ENCODE measurements around the gene C1orf198. TPM values are rescaled to one million over a fixed set of nuclear protein-coding genes. Genes with fewer than 3 reads are reported as not detected.

Gene C1orf198
- total RNA-seq, 3 donors from 2014 or later: 4.7 to 5.2 (median 4.9) TPM

GRCh38 chr1:230900984-230901383 is 32.7 kb upstream of the C1orf198 start:
- H3K36me3 Mint-ChIP-seq (ENCODE audit: insufficient read depth): peaks cover 22% of the 10 kb centered on the region
- DNase-seq: no peak
- H3K27me3 Mint-ChIP-seq (ENCODE audit: low read depth): no peaks in the 10 kb centered on the region
- no peaks in the 10 kb centered on the region for H3K4me1 Mint-ChIP-seq (ENCODE audit: low read depth)
- H3K9me3 Mint-ChIP-seq: no peaks in the 10 kb centered on the region
- ATAC-seq: no peak
- no peak overlapping the region for H3K4me3 Mint-ChIP-seq

- Mint-ChIP-seq H3K36me3 (ENCODE audit: insufficient read depth) (peaks cover 12% of the 10 kb centered on the region), H3K4me3 (no peak overlapping the region), H3K4me1 (ENCODE audit: low read depth) (no peaks in the 10 kb centered on the region), H3K27me3 (ENCODE audit: low read depth) (no peaks in the 10 kb centered on the region), H3K9me3 (no peaks in the 10 kb centered on the region)
- ATAC-seq (no peak), DNase-seq (no peak)
Measured at GRCh38 chr1:230899841-230900251, 31.5 kb upstream of the C1orf198 start.

DNA sequence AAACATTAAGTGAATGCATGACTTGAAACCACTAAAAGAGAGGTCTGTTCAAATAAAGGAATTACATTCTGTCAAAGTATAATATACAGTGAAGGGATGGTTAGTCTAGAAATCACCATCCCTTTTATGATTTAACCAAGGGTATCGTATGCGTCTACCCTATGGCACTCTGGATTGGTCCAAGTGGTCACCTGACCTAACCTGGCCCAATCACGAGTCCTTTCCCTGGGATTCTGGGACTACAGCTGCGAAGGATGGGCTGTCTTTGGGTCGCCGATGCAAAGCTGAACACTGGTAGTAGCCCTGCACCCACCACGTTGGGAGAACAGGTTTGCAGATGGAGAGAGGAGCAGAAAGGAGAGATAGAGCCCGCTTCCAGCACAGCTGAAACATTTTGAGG is 30.4 kb upstream of the C1orf198 start:
- Mint-ChIP-seq H3K36me3 (ENCODE audit: insufficient read depth) (peaks cover 7% of the 10 kb centered on the region), H3K4me3 (no peak overlapping the region), H3K27me3 (ENCODE audit: low read depth) (no peaks in the 10 kb centered on the region), H3K4me1 (ENCODE audit: low read depth) (no peaks in the 10 kb centered on the region), H3K9me3 (no peaks in the 10 kb centered on the region)
- ATAC-seq: no peak
- DNase-seq: no peak

DNA sequence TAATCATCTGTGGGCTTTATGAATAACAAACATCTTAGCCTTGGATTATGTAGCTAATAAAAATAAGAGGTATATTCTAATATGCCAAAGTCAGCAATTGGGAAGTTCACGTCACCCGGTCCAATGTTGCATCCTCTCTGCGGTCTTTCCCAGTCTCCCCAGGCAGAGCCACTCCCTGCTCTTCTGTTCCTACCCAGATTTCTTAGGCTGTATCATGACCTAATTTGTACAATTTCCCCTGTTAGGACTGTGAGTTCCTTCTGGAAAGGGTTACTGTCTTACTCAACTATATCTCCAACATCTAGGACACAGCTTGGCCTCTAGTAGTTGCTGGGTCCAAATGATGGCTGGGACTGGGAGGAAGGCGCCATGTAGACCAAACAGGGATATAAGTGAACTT is 29.8 kb upstream of the C1orf198 start:
- H3K4me3 Mint-ChIP-seq: no peak overlapping the region
- ATAC-seq (no peak), DNase-seq (no peak)
- no peaks in the 10 kb centered on the region for H3K4me1 Mint-ChIP-seq (ENCODE audit: low read depth)
- no peaks in the 10 kb centered on the region for H3K27me3 Mint-ChIP-seq (ENCODE audit: low read depth)
- H3K36me3 Mint-ChIP-seq (ENCODE audit: insufficient read depth): peaks cover 3% of the 10 kb centered on the region
- H3K9me3 Mint-ChIP-seq: no peaks in the 10 kb centered on the region

GRCh38 chr1:230896779-230897178 is 28.5 kb upstream of the C1orf198 start:
- Mint-ChIP-seq H3K4me1 (ENCODE audit: low read depth) (no peaks in the 10 kb centered on the region), H3K36me3 (ENCODE audit: insufficient read depth) (peaks cover 2% of the 10 kb centered on the region), H3K4me3 (no peak overlapping the region), H3K27me3 (ENCODE audit: low read depth) (no peaks in the 10 kb centered on the region), H3K9me3 (no peaks in the 10 kb centered on the region)
- DNase-seq (no peak), ATAC-seq (no peak)

DNA sequence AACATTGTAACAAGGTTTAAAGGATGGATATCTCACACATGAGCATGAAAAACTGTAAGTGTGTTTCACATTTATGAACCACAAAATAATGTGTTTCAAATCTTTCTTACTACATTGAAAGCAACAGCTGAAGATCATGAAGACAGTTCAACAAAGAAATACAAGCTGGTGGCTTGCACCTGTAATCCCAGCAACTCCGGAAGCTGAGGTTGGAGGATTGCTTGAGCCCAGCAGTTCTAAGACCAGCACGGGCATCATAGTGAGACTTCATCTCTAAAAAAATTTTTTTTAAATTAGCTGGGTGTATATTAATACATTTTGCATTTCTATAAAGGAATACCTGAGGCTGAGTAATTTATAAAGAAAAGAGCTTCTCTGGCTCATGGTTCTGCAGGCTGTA is 27.1 kb upstream of the C1orf198 start:
- Mint-ChIP-seq H3K4me1 (ENCODE audit: low read depth) (no peaks in the 10 kb centered on the region), H3K27me3 (ENCODE audit: low read depth) (no peaks in the 10 kb centered on the region), H3K36me3 (ENCODE audit: insufficient read depth) (no peaks in the 10 kb centered on the region), H3K4me3 (no peak overlapping the region), H3K9me3 (no peaks in the 10 kb centered on the region)
- DNase-seq (no peak), ATAC-seq (no peak)

- no peaks in the 10 kb centered on the region for H3K36me3 Mint-ChIP-seq (ENCODE audit: insufficient read depth)
- no peaks in the 10 kb centered on the region for H3K4me1 Mint-ChIP-seq (ENCODE audit: low read depth)
- no peak overlapping the region for H3K4me3 Mint-ChIP-seq
- no peak for DNase-seq
- H3K9me3 Mint-ChIP-seq: no peaks in the 10 kb centered on the region
- H3K27me3 Mint-ChIP-seq (ENCODE audit: low read depth): peaks cover 2% of the 10 kb centered on the region
- ATAC-seq: no peak
Measured at GRCh38 chr1:230894664-230895063, 26.3 kb upstream of the C1orf198 start.

DNA sequence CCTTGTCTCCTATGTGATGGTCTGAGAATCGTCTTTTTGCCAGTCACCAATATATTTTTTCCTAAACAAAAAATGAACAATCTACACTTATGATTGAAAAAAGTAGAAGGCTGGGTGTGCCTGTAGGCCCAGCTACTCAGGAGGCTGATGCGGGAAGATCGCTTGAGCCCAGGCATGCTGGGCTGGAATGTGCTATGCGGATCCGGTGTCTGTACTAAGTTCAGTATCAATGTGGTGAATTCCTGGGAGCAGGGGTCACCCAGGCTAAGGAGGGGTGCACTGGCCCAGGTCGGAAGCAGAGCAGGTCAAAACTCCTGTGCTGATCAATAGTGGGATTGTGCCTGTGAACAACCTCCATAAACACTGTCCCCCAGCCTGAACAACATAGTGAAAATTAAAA is 25.7 kb upstream of the C1orf198 start:
- H3K4me3 Mint-ChIP-seq: no peak overlapping the region

GRCh38 chr1:230892018-230892491 is 23.7 kb upstream of the C1orf198 start:
- Mint-ChIP-seq H3K36me3 (ENCODE audit: insufficient read depth) (no peaks in the 10 kb centered on the region), H3K9me3 (no peaks in the 10 kb centered on the region), H3K4me3 (no peak overlapping the region), H3K4me1 (ENCODE audit: low read depth) (no peaks in the 10 kb centered on the region), H3K27me3 (ENCODE audit: low read depth) (peaks cover 15% of the 10 kb centered on the region)
- ATAC-seq (no peak), DNase-seq (no peak)

More for the DNA sequence above, 25.7 kb upstream of the C1orf198 start:
- no peaks in the 10 kb centered on the region for H3K36me3 Mint-ChIP-seq (ENCODE audit: insufficient read depth)
- DNase-seq (no peak), ATAC-seq (no peak)
- no peaks in the 10 kb centered on the region for H3K9me3 Mint-ChIP-seq
- H3K4me1 Mint-ChIP-seq (ENCODE audit: low read depth): no peaks in the 10 kb centered on the region
- H3K27me3 Mint-ChIP-seq (ENCODE audit: low read depth): peaks cover 6% of the 10 kb centered on the region

GRCh38 chr1:230891413-230891812 is 23.1 kb upstream of the C1orf198 start:
- no peaks in the 10 kb centered on the region for H3K36me3 Mint-ChIP-seq (ENCODE audit: insufficient read depth)
- no peak overlapping the region for H3K4me3 Mint-ChIP-seq

DNA sequence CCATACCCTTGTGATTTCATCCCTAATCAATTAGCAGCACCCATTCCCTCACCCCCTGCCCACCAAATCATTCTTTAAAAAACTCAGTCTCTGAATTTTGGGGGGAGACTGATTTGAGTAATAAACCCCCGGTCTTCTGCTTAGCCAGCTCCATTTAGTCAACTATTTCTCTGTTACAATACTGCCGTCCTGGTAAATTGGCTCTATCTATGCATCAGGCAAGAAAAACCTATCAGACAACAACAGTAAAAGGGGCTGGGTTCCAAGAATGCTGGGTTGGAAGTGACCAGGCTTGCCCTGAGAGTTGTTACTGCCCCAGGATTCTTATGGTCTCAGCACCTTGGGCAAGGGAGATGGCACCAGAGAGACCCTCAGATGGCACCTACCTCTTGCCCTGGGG is 16.3 kb upstream of the C1orf198 start:
- H3K36me3 Mint-ChIP-seq (ENCODE audit: insufficient read depth): no peaks in the 10 kb centered on the region
- DNase-seq (no peak), ATAC-seq (no peak)
- H3K4me3 Mint-ChIP-seq: no peak overlapping the region
- H3K27me3 Mint-ChIP-seq (ENCODE audit: low read depth): peaks cover 57% of the 10 kb centered on the region
- no peaks in the 10 kb centered on the region for H3K4me1 Mint-ChIP-seq (ENCODE audit: low read depth)
- H3K9me3 Mint-ChIP-seq: peaks cover 4% of the 10 kb centered on the region

More at GRCh38 chr1:230891413-230891812, 23.1 kb upstream of the C1orf198 start:
- Mint-ChIP-seq H3K9me3 (no peaks in the 10 kb centered on the region), H3K4me1 (ENCODE audit: low read depth) (no peaks in the 10 kb centered on the region), H3K27me3 (ENCODE audit: low read depth) (peaks cover 15% of the 10 kb centered on the region)
- ATAC-seq: no peak
- DNase-seq: no peak

DNA sequence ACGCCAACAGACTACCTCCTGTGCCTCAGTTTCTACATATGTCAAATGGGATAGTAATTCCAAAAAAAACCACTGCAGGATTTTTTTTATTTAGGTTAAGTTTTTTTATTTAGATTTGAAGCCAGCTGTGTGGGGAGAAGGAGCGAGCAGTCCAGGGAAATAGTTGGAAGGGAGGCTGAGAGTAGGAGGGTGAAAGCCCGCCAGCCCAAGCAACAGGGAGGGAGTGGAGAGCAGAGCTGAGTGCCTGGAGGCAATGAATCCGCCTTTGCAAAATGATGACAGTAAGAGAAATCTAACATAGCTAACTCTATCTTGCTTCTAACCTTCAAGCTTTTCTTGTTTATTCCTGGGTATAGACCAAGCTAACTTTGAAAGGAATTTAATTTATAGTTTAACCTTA is 15.6 kb upstream of the C1orf198 start:
- no peaks in the 10 kb centered on the region for H3K4me1 Mint-ChIP-seq (ENCODE audit: low read depth)
- peaks cover 57% of the 10 kb centered on the region for H3K27me3 Mint-ChIP-seq (ENCODE audit: low read depth)
- no peak for ATAC-seq
- no peak for DNase-seq
- no peaks in the 10 kb centered on the region for H3K36me3 Mint-ChIP-seq (ENCODE audit: insufficient read depth)
- H3K9me3 Mint-ChIP-seq: peaks cover 4% of the 10 kb centered on the region
- no peak overlapping the region for H3K4me3 Mint-ChIP-seq

DNA sequence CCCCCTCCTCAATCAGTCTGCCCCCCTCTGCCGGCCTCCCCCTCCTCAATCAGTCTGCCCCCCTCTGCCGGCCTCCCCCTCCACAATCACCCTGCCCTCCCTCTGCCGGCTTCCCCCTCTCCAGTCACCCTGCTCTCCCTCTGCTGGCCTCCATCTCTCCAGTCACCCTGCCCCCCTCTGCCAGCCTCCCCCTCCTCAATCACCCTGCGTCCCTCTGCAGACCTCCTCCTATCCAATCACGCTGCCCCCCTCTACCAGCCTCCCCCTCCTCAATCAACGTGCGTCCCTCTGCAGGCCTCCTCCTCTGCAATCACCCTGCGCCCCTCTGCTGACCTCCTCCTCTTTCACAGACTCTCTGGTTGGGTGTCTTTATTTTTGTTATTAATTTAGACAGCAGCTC is 11.5 kb upstream of the C1orf198 start:
- DNase-seq: no peak
- no peaks in the 10 kb centered on the region for H3K36me3 Mint-ChIP-seq (ENCODE audit: insufficient read depth)
- H3K27me3 Mint-ChIP-seq (ENCODE audit: low read depth): peaks cover 60% of the 10 kb centered on the region

GRCh38 chr1:230878591-230878990 is 10.3 kb upstream of the C1orf198 start:
- Mint-ChIP-seq H3K27me3 (ENCODE audit: low read depth) (peaks cover 51% of the 10 kb centered on the region), H3K4me3 (no peak overlapping the region), H3K9me3 (no peaks in the 10 kb centered on the region), H3K36me3 (ENCODE audit: insufficient read depth) (no peaks in the 10 kb centered on the region), H3K4me1 (ENCODE audit: low read depth) (no peaks in the 10 kb centered on the region)
- DNase-seq (no peak), ATAC-seq (no peak)

More for the DNA sequence above, 11.5 kb upstream of the C1orf198 start:
- ATAC-seq: no peak
- H3K9me3 Mint-ChIP-seq: peaks cover 4% of the 10 kb centered on the region
- no peaks in the 10 kb centered on the region for H3K4me1 Mint-ChIP-seq (ENCODE audit: low read depth)
- H3K4me3 Mint-ChIP-seq: no peak overlapping the region

DNA sequence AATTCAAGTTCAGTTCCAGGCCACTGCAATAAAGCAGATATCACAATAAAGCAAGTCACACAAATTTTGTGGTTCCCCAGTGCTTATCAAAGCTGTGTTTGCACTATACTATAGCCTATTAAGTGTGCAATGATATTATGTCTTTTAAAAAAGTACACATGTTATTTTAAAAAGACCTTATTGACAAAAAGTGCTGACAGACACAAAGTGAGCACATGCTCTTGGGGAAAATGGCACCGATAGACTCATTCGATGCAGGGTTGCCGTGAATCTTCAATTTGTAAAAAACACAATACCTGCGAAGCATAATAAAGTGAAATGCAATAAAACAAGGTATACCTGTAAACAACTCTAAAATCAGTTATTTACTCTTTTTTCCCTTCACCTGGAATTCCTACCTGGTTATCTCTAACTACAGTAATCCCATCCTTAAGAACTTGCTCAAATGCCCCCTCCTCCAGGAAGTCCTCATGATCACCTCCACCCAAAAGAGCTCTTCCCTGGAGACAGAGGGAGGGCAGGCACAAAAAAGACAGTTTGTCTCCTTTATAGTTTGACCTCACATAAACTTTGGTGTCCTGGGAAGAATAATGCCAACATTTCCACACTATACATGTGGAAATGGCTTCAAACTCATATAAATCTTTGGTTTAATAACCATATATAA is 9.7 kb upstream of the C1orf198 start:
- H3K36me3 Mint-ChIP-seq (ENCODE audit: insufficient read depth): no peaks in the 10 kb centered on the region
- ATAC-seq (no peak), DNase-seq (no peak)
- no peak overlapping the region for H3K4me3 Mint-ChIP-seq
- no peaks in the 10 kb centered on the region for H3K4me1 Mint-ChIP-seq (ENCODE audit: low read depth)
- H3K9me3 Mint-ChIP-seq: no peaks in the 10 kb centered on the region
- H3K27me3 Mint-ChIP-seq (ENCODE audit: low read depth): peaks cover 49% of the 10 kb centered on the region
